Bronchial epithelial cell (primary cell): ENCODE measurements around the gene MYO10. TPM values are rescaled to one million over a fixed set of nuclear protein-coding genes. Genes with fewer than 3 reads are reported as not detected.

Source experiments
- DNase-seq: peaks from one replicate; pipeline ENCODE4 v3.0.0-alpha.2; 2010; ENCODE audit warnings: low read depth
- FAIRE-seq: peaks from 2 replicates; lab custom pipeline; 2011; peaks lifted over from hg19 to GRCh38; lab: Jason Lieb, UNC
- H3K27me3 ChIP-seq: 2 replicates; pipeline ENCODE4 v1.5.1; 2011; ENCODE audit warnings: low read length; ENCODE audit not compliant: control insufficient read depth, insufficient read depth
- H3K36me3 ChIP-seq: 2 replicates; pipeline ENCODE4 v1.5.1; 2011; ENCODE audit warnings: low read length; ENCODE audit not compliant: control insufficient read depth, insufficient read depth
- H3K4me3 ChIP-seq: 2 replicates; pipeline ENCODE4 v1.5.1; 2011; ENCODE audit warnings: mild to moderate bottlenecking, low read depth, low read length, control low read depth
- CTCF ChIP-seq: IDR thresholded peaks from 2 replicates; pipeline ENCODE4 v1.5.1; 2011; ENCODE audit warnings: mild to moderate bottlenecking, moderate library complexity, low read length, control low read depth, inconsistent platforms; ENCODE audit not compliant: insufficient read depth, severe bottlenecking
- total RNA-seq: library from RNA; depleted of rRNA; stranded (reverse); fragments of >200 nt; gene quantifications from 2 replicates; pipeline ENCODE4 v1.2.1, GENCODE V29; 2014

Gene MYO10
- total RNA-seq, 1 donor from 2014 or later, result 39.5 TPM

GRCh38 chr5:16855485-16855884 is 80.6 kb downstream of the MYO10 start:
- TF ChIP-seq CTCF, result no peak
- Histone ChIP-seq H3K27me3 (no peaks in the 10 kb centered on the region), H3K36me3 (no peaks in the 10 kb centered on the region), H3K4me3 (no peak overlapping the region)
- FAIRE-seq, result no peak
- DNase-seq, result no peak

- Histone ChIP-seq H3K36me3 (no peaks in the 10 kb centered on the region), H3K4me3 (no peak overlapping the region), H3K27me3 (no peaks in the 10 kb centered on the region)
- no peak for TF ChIP-seq CTCF
- FAIRE-seq (no peak), DNase-seq (no peak)
Observed at GRCh38 chr5:16854351-16854750, 81.7 kb downstream of the MYO10 start.

- FAIRE-seq (no peak), DNase-seq (no peak)
- no peak for TF ChIP-seq CTCF
- Histone ChIP-seq H3K4me3 (no peak overlapping the region), H3K36me3 (no peaks in the 10 kb centered on the region), H3K27me3 (no peaks in the 10 kb centered on the region)
Observed at GRCh38 chr5:16853518-16853917, 82.6 kb downstream of the MYO10 start.

- FAIRE-seq, result no peak
- no peak for TF ChIP-seq CTCF
Observed at GRCh38 chr5:16852251-16853005, 83.7 kb downstream of the MYO10 start.

GRCh38 chr5:16849775-16850174 is 86.3 kb downstream of the MYO10 start:
- no peaks in the 10 kb centered on the region for H3K36me3 ChIP-seq
- no peak for TF ChIP-seq CTCF
- DNase-seq, result no peak
- no peak for FAIRE-seq
- no peak overlapping the region for H3K4me3 ChIP-seq
- no peaks in the 10 kb centered on the region for H3K27me3 ChIP-seq

More at GRCh38 chr5:16852251-16853005, 83.7 kb downstream of the MYO10 start:
- Histone ChIP-seq H3K4me3 (no peak overlapping the region), H3K36me3 (no peaks in the 10 kb centered on the region), H3K27me3 (no peaks in the 10 kb centered on the region)
- DNase-seq, result no peak

GRCh38 chr5:16849181-16849580 is 86.9 kb downstream of the MYO10 start:
- no peak for DNase-seq
- no peaks in the 10 kb centered on the region for H3K36me3 ChIP-seq
- no peak for TF ChIP-seq CTCF
- no peak for FAIRE-seq
- H3K4me3 ChIP-seq, result no peak overlapping the region
- H3K27me3 ChIP-seq, result no peaks in the 10 kb centered on the region
